Measurements from ENCODE around the gene HES3.

DNA sequence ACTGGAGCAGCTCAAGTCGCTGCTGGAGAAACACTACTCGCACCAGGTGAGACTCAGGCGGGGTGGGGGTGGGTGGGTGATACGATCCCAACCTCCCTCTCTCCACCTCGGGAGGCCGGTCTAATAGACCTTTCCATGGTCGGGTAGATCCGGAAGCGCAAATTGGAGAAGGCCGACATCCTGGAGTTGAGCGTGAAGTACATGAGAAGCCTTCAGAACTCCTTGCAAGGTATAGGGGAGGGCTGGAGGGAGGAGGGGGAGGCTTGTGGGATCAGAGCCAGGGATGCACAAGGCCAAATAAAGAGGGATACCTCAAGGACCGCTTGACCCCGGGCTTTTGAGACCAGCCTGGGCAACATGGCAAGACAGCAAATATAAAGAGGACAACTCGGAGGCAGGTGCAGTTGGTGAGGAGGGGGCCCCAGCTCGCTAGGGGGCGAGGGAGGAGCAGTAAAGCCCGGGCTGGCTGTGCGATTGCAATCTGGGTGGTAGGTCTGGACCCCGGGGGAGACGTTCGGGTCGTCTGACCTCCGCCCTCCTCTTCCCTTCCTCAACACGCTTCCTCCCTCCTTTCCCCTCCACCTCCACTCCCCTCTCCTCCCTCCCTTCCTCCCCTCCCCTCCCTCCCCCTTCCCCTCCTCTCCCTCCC is 546 bp downstream of the HES3 start:
- no peak for TF ChIP-seq POLR2A (IDR thresholded peaks at IDR 0.05)
- TF ChIP-seq, protein P1, sequence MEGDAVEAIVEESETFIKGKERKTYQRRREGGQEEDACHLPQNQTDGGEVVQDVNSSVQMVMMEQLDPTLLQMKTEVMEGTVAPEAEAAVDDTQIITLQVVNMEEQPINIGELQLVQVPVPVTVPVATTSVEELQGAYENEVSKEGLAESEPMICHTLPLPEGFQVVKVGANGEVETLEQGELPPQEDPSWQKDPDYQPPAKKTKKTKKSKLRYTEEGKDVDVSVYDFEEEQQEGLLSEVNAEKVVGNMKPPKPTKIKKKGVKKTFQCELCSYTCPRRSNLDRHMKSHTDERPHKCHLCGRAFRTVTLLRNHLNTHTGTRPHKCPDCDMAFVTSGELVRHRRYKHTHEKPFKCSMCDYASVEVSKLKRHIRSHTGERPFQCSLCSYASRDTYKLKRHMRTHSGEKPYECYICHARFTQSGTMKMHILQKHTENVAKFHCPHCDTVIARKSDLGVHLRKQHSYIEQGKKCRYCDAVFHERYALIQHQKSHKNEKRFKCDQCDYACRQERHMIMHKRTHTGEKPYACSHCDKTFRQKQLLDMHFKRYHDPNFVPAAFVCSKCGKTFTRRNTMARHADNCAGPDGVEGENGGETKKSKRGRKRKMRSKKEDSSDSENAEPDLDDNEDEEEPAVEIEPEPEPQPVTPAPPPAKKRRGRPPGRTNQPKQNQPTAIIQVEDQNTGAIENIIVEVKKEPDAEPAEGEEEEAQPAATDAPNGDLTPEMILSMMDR (IDR thresholded peaks at IDR 0.05) = no peak
